ENCODE measurements around the gene RPL37. TPM values are rescaled to one million over a fixed set of nuclear protein-coding genes. Genes with fewer than 3 reads are reported as not detected.
"Not testable (repeated sequence)": the region's sequence is repeated elsewhere in the genome, so short reads cannot be mapped to it uniquely, and the experiment has no call there.

Gene RPL37
- total and polyA plus RNA-seq, 11 donors = 32.7 to 898 (median 613) TPM

DNA sequence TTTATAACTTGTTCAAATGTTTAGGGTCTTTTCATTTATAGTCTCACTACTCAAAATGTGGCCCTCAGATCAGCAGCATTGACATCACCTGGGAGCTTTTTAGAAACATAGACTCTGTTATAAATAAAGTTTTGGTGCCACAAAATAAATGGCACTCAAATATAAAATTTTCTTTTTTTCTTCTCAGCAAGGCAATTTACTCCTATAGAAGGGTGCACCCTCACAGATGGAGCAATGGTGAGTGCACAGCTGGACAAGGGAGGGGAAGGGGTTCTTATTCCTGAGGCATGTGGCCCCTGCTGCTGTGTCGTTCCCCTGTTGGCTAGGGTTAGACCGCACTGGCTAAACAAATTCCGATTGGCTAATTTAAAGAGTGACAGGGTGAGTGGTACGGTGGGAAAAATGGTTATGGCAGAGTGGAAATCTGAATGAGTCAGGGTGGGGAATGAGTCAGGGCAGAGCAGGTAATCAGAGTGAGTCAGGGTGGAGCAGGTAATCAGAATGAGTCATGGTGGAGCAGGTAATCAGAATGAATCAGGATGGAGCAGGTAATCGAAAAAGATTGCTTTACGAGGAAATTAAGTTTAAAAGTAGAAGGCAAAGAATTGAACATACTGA is 42.5 kb upstream of the RPL37 start:
- Histone ChIP-seq H3K27me3 (no peaks in the 10 kb centered on the region), H3K9me3 (peaks cover 0 to 5% (median 0%) of the 10 kb centered on the region in 12 donors), H3K36me3 (no peaks in the 10 kb centered on the region), H3K4me1 (peaks cover 0 to 4% (median 0%) of the 10 kb centered on the region in 12 donors), H3K4me3 (no peak overlapping the region), H3K27ac (no peak overlapping the region)
- ATAC-seq (no peak), DNase-seq (no peak)
- 90 to 97% (median 94%) methylated on average over 6 of the region's 6 CpGs for WGBS, 4 donors
- intact Hi-C loops (cut with DNase I) = loop anchor here in 9 of 10 donors (5.0 to 10.0 kb wide), 10 partner anchors 35 to 1300 kb away; partner anchors contain the start of genes TTC33 (in 4 of the 9), CARD6 (in 1 of the 9) and RPL37 (in 1 of the 9)
- TF ChIP-seq POLR2A (IDR thresholded peaks at IDR 0.05) = no peak
- TF ChIP-seq, protein P1, sequence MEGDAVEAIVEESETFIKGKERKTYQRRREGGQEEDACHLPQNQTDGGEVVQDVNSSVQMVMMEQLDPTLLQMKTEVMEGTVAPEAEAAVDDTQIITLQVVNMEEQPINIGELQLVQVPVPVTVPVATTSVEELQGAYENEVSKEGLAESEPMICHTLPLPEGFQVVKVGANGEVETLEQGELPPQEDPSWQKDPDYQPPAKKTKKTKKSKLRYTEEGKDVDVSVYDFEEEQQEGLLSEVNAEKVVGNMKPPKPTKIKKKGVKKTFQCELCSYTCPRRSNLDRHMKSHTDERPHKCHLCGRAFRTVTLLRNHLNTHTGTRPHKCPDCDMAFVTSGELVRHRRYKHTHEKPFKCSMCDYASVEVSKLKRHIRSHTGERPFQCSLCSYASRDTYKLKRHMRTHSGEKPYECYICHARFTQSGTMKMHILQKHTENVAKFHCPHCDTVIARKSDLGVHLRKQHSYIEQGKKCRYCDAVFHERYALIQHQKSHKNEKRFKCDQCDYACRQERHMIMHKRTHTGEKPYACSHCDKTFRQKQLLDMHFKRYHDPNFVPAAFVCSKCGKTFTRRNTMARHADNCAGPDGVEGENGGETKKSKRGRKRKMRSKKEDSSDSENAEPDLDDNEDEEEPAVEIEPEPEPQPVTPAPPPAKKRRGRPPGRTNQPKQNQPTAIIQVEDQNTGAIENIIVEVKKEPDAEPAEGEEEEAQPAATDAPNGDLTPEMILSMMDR (IDR thresholded peaks at IDR 0.05) = no peak

DNA sequence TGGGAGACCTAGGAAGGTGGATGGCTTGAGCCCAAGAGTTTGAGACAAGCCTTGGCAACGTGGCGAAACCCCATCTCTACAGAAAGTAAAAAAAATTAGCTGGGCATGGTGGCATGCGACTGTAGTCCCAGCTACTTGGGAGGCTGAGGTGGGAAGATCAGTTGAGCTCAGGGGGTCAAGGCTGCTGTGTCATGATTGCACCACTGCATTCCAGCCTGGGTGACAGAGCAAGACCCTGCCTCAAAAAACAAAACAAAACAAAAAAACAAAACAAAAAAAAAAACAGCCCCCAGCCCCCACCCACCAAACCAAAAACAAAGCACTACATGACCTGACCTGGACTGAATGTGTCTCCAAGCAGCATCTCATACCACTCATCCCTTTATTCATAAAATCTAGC is 40.9 kb upstream of the RPL37 start:
- intact Hi-C loops (cut with DNase I) = loop anchor here in 9 of 10 donors (5.0 to 10.0 kb wide), 10 partner anchors 34 to 1299 kb away; partner anchors contain the start of genes TTC33 (in 4 of the 9), CARD6 (in 1 of the 9) and RPL37 (in 1 of the 9)
- no peaks in the 10 kb centered on the region for H3K9me3 ChIP-seq
- no peak overlapping the region for H3K4me3 ChIP-seq
- H3K27ac ChIP-seq = no peak overlapping the region
- no peaks in the 10 kb centered on the region for H3K36me3 ChIP-seq
- ATAC-seq (no peak), DNase-seq (no peak)
- TF ChIP-seq, protein P1 (IDR thresholded peaks at IDR 0.05) = no peak
- TF ChIP-seq POLR2A (IDR thresholded peaks at IDR 0.05) = no peak
- peaks cover 0 to 4% (median 0%) of the 10 kb centered on the region in 12 donors for H3K4me1 ChIP-seq
- no peaks in the 10 kb centered on the region for H3K27me3 ChIP-seq
- 77 to 89% (median 81%) methylated on average over 3 of the region's 3 CpGs for WGBS, 4 donors

DNA sequence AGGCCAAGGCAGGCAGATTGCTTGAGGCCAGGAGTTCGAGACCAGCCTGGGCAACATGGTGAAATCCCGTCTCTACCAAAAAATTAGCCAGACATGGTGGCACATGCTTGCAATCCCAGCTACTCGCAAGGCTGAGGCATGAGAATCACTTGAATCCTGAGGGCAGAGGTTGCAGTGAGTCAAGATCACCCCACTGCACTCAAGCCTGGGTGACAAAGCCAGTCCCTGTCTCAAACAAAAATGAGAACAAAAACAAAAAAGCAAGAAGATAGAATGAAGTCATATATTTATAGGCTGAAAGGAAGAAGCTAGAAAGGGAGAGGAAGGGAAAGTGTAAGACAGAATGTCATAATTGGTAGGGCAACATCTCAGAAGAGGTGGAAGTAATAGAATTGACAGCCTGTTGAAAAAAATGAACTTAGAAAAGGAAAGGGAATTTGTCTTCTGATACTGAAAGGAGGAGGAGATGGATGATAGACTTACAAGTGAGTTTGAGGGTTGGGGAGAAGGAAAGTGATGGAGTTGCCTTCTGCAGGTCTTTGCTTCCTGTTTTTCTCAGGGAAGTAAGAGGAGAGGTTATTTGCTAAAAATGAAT is 38.4 kb upstream of the RPL37 start:
- no peak overlapping the region for H3K27ac ChIP-seq
- H3K4me3 ChIP-seq = no peak overlapping the region
- no peak for ATAC-seq
- DNase-seq = no peak
- intact Hi-C loops (cut with DNase I) = loop anchor here in 6 of 10 donors (10.0 kb wide), 3 partner anchors 119 to 1289 kb away; partner anchors contain the start of gene TTC33 (in 3 of the 6)
- no peaks in the 10 kb centered on the region for H3K4me1 ChIP-seq
- no peaks in the 10 kb centered on the region for H3K36me3 ChIP-seq
- 87 to 95% (median 91%) methylated on average over 3 of the region's 3 CpGs for WGBS, 4 donors
- no peak for TF ChIP-seq POLR2A (IDR thresholded peaks at IDR 0.05)
- no peaks in the 10 kb centered on the region for H3K27me3 ChIP-seq
- no peaks in the 10 kb centered on the region for H3K9me3 ChIP-seq

DNA sequence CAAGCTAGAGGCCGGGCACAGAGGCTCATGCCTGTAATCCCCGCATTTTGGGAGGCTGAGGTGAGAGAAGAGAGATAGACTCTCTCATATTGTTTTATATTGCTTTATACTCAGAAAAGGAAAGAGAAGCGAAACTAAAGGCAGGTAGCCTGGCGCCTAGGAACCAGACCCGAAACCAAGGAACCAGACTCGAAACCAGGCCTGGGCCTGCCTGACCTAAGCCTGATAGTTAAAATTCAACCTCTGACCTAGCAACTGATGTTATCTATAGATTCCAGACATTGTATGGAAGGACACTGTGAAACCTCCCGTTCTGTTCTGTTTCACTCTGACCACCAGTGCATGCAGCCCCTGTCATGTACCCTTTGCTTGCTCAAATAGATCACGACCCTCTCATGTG is 37.2 kb upstream of the RPL37 start:
- H3K27me3 ChIP-seq, DNase-seq, H3K36me3 ChIP-seq, H3K4me1 ChIP-seq, H3K27ac ChIP-seq, H3K4me3 ChIP-seq, H3K9me3 ChIP-seq, ATAC-seq: not testable (repeated sequence)
- intact Hi-C loops (cut with DNase I) = loop anchor here in 6 of 10 donors (10.0 kb wide), 3 partner anchors 117 to 1287 kb away; partner anchors contain the start of gene TTC33 (in 3 of the 6)
- WGBS, 4 donors = 93 to 96% (median 94%) methylated on average over 8 of the region's 8 CpGs

DNA sequence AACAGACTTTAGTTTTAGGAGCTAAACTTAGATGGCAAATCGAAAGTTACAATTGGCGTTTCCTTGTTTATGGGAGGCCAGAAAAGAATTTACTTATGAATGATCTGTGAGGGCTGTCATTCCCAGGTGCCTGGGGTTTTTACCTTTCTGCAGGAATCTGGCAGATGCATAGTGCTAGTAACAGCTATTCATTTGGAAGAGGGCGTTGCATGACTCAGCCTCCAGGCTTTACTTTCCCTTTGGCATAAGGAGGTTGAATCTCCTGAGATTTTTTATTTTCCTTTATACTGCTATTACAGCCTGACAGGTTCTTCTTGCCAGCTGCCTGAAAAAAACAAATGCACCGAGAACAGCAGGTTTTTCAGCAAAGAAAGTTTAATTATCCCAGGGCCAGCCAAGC is 36.2 kb upstream of the RPL37 start:
- intact Hi-C loops (cut with DNase I) = loop anchor here in 6 of 10 donors (10.0 kb wide), 3 partner anchors 116 to 1286 kb away; partner anchors contain the start of gene TTC33 (in 3 of the 6)

More for the DNA sequence above, 36.2 kb upstream of the RPL37 start:
- TF ChIP-seq, protein P1 (IDR thresholded peaks at IDR 0.05) = no peak
- no peak for TF ChIP-seq POLR2A (IDR thresholded peaks at IDR 0.05)
- no peaks in the 10 kb centered on the region for H3K4me1 ChIP-seq
- no peak overlapping the region for H3K4me3 ChIP-seq
- H3K27me3 ChIP-seq = no peaks in the 10 kb centered on the region
- no peak overlapping the region for H3K27ac ChIP-seq
- ATAC-seq = no peak
- WGBS, 4 donors = 79 to 81% (median 80%) methylated on average over 4 of the region's 4 CpGs
- H3K36me3 ChIP-seq = no peaks in the 10 kb centered on the region
- no peaks in the 10 kb centered on the region for H3K9me3 ChIP-seq
- DNase-seq = no peak

All from heart left ventricle (tissue), 16 donors.